Activated T-helper 9 cell treated with anti-CD3 and anti-CD28 coated beads, Interleukin-2, amount 50 U/mL, for 16 hours (primary cell): ENCODE measurements around the gene TBC1D9B.
"Not testable (repeated sequence)": the region's sequence is repeated elsewhere in the genome, so short reads cannot be mapped to it uniquely, and the experiment has no call there.

Experiments
- DNase-seq: peaks from one replicate; pipeline ENCODE4 v3.0.0-alpha.2; 2020; ENCODE audit warnings: low read depth

The TBC1D9B gene

DNA sequence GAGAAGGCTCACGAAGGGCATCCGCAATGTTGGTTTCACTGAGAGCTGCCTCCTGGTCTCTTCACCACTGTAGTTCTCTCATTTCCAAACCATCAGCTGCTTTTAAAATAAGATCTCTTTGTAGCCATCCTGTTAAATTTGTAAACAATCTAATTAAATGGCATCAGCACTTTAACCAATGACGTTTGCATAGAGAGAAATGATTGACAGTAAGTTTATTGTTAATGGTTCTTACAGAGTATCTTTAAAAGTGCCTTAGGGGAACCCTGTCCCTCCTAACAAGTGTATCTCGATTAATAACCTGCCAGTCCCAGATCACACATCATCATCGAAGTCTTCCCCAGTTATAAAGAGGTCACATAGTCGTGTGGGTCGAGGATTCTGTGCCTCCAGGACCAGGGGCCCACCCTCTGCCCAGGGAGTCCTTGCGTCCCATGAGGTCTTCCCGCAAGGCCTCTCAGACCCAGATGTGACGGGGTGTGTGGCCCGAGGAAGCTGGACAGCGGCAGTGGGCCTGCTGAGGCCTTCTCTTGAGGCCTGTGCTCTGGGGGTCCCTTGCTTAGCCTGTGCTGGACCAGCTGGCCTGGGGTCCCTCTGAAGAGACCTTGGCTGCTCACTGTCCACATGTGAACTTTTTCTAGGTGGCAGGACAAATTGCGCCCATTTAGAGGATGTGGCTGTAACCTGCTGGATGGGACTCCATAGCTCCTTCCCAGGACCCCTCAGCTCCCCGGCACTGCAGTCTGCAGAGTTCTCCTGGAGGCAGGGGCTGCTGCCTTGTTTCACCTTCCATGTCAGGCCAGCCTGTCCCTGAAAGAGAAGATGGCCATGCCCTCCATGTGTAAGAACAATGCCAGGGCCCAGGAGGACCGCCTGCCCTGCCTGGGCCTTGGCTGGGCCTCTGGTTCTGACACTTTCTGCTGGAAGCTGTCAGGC lies 70.4 kb downstream of the TBC1D9B start:
- no peak for DNase-seq

DNA sequence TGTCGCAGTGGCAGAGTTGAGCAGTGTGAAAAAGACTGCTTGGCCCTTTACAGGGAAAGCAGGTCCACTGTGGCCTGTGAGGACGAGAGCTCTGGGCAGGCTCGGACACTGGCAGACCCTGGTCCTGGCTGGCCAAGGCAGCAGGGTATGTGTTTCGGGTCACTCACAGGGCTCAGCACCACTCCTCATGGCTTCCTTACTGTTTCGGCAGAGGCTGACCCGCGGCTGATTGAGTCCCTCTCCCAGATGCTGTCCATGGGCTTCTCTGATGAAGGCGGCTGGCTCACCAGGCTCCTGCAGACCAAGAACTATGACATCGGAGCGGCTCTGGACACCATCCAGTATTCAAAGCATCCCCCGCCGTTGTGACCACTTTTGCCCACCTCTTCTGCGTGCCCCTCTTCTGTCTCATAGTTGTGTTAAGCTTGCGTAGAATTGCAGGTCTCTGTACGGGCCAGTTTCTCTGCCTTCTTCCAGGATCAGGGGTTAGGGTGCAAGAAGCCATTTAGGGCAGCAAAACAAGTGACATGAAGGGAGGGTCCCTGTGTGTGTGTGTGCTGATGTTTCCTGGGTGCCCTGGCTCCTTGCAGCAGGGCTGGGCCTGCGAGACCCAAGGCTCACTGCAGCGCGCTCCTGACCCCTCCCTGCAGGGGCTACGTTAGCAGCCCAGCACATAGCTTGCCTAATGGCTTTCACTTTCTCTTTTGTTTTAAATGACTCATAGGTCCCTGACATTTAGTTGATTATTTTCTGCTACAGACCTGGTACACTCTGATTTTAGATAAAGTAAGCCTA lies 71.3 kb downstream of the TBC1D9B start:
- no peak for DNase-seq

DNA sequence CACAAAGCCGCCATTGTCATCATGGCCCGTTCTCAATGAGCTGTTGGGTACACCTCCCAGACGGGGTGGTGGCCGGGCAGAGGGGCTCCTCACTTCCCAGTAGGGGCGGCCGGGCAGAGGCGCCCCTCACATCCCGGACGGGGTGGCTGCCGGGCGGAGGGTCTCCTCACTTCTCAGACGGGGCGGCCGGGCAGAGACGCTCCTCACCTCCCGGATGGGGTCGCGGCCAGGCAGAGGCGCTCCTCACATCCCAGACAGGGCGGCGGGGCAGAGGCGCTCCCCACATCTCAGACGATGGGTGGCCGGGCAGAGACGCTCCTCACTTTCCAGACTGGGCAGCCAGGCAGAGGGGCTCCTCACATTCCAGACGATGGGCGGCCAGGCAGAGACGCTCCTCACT lies 72.8 kb downstream of the TBC1D9B start:
- not testable (repeated sequence) for DNase-seq

DNA sequence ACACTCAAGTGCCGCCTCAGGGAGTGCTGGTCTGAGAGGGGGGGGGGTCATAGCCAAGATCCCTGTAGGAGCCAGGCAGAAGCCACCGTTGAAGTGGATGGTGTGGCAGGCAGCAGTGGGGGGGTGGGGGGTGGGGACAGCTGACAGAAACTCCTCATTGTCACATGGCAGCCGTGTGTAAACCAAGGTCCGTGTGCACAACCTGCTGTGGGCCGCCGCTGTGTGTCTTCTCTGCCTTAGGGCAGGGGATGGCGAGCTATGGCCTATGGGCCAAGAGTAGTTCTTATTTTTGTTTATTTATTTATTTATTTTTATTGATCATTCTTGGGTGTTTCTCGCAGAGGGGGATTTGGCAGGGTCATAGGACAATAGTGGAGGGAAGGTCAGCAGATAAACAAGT lies 73.6 kb downstream of the TBC1D9B start:
- no peak for DNase-seq

DNA sequence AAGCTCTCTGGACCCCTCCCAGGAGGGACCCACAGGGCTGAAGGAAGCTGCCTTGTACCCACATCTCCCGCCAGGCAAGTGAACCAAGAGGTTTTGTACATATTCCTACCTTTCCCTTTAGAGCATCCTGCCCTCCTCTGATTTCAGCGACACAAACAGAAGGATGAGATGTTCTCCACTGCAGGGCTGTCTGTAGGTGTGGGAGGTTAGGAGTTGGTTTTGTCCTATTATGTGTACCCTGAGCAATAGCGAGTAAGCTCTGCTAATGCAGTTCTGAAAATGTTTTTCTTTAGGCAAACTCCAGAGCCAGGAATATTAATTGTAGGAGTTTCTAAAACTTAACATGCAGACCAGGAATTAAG lies 74.0 kb downstream of the TBC1D9B start:
- DNase-seq = no peak

DNA sequence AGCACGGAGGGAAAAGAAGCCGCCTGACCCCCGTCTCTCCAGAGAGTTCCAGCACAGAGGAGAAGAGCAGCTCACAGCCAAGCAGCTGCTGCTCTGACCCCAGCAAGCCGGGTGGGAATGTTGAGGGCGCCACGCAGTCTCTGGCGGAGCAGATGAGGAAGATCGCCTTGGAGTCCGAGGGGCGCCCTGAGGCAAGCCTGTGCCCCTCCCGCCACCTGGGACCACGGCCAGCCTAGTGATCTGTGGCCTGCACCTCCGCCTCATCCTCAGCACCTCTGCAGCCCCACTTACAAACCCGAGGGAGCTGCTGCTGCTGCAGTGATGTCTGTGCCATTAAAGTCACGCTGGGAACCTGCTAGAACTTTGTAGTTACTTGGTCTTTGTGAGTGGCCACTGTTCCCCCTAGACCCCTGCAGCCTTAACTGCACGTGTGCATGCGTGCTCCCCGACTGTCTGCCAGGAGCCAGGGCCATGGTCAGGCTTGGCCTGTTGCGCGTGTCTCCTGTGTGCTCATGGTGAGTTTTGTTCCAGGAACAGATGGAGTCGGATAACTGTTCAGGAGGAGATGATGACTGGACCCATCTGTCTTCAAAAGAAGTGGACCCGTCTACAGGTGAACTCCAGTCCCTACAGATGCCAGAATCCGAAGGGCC lies 74.5 kb downstream of the TBC1D9B start:
- DNase-seq = no peak

DNA sequence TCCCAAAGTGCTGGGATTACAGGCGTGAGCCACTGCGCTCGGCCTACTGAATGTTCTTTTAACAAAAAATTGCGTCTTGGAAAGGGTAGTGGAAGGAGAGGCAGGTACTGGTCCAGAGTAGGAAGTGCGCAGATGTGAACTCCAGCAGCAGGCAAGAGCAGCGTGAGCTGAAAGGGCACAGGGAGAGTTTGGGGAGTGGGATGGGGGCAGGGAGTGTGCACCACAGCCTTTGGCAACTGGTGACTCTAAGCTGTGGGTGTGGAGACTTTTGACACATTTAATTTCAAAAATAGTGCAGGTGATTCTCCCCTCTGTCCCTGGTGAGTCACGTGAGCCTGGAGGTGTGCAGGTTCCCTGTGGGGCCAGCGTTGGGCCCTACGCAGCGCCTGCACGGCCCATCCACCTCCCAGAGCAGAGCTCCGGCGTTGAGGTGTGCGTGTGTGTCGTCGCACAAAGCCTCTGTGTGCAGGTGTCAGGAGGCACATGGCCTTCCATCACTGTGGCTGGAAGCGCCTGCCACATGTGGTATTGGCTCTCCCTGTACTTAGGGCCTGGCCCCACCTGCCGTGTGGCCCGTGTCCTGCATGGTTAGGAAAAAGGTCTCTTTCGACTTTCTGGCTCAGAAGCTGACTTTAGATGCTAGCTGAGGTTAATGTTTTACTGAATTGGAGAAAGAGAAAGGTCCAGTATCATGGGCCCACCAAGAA lies 75.5 kb downstream of the TBC1D9B start:
- DNase-seq = no peak

DNA sequence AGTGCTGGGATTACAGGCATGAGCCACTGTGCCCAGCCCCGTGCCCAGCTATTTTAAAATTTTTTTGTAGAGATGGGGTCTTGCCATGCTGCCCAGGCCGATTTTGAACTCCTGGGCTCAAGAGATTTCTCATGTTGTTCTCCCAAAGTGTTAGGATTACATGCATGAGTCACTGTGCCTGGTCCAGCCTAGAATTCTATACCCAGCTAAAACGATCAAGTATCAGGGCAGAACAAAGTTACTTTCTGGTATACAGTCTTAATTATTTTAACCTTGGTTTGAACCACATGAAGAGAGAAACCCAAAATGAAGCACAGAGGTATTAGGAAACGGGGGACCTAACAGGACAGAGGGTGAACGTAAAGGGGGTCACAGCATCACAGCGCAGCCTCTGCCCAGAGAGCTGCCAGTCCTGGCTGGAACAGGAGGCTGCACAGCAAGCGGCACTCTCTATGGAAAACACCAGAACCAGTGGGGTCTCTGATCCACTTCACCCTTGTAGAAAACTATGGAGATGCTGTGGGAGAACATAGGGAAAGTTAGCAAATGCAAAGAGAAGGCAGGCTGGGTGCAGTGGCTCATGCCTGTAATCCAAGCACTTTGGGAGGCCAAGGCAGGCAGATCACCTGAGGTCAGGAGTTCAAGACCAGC lies 76.8 kb downstream of the TBC1D9B start:
- no peak for DNase-seq

DNA sequence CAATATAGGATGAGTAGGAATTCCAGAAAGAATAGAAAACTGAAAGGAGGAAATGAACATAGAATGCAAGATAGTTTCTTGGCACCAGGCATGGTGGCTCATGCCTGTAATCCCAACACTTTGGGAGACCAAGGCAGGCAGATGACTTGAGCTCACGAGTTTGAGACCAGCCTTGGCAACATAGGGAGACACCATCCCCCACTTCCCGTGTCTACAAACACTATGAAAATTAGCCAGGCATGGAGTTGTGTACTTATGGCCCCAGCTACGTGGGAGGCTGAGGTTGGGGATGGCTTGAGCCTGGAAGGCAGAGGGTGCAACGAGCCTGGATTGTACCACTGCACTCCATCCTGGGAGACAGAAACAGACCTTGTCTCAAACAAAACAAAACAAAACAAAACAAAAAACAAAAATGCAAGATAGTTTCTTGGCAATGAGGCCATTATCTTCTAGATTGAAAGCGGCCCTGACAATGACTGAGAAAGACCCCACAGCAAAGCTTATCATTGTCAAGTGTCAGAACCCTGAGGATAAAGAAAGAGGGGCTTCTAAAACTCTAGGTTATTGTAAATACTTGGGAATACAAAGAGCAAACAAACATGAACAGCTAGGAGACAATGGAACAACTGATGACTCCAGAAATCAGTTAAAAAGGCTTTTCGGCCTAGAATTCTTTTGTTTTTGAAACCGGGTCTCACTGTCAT lies 77.8 kb downstream of the TBC1D9B start:
- DNase-seq = no peak

DNA sequence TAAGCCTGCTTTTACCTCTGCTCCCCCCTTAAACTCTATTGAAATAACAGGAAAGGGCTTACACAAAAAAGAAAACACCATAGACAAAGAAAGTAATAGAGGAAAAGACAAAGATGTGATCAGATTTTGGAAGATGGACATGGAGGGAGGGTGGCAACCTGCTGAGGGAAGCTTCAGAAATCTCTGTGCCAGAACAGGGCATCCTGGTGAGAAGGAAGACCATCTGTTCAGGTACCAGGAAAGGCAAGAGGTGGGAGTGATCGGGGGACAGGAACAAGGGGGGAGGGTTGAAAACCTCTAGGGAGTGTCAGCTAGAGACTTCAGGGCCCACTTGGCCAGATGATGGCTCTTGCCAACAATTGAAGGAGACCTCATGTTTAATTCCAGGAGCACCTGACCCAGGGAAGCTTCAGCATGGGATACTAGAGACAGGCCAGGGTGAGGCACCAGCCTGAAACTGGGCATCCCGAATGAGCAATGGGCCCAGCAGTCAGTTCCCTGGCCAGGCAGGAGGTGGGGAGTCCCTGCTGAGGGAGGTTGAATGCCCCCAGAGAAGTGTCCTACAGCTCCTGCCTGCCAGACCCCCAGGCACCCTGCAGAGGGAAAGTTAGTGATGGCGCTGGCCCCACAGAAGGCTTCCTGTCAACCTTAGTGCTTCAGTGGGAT lies 78.8 kb downstream of the TBC1D9B start:
- DNase-seq = no peak

DNA sequence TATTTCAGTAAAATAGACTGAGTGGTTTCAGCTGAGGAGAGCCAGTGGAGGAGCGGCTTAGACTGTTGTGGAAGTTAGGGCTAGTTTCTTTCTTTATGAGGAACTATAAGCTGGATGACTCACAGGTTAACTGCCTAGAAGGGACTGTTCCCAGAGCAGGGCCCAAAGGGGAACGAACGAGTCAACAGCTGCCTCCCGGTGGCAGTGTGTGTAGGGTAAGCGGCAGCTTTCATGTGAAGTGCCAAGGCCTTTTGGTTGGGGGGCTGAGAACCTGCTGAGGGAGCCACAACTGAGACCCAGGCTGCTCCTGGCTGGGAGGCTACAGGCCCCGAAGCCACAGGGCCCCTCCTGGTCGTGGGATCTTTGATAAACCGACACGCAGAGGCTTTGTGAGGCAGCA lies 80.0 kb downstream of the TBC1D9B start:
- no peak for DNase-seq

DNA sequence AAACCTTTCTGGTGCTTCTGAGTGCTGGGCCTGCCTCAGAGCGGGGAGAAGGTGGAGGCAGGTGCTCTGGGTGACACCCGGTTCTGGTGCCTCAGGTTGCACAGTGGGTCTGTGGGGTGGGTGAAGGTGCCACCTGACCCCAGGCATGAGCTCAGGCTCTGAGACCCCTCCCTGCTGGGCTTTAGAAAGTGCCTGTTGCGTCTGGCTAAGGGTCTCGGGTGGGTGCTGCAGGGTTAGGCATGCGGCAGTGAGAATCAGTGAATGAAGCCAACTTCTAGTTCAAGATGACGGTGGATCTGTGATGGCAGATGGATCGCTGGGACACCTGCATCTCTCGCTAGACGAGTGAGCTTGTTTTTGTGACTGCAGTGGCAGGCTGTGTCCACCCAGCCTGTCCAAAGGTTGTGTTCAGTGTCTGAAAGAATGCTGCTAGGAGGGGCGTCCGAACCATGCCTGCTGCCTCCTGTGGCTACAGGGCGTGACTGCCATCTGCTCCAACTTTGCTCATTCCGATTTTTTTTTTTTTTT lies 82.0 kb downstream of the TBC1D9B start:
- DNase-seq = no peak

DNA sequence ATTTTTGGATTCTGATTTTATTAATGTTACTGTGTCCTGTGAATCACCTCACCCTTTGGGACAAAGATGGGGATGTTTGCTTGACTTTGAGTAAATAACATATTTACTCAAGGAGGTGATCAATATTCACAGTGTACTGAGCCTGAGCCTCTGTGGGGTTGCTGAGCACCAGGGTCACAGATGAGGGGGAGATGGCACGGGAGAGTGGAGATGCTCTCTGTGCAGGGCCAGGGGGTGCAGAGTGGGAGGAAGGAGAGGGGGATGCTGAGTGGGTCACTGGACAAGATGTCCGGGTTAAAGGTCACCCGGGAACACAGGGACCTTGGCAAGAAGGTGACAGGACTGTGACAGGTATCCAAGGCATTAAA lies 83.0 kb downstream of the TBC1D9B start:
- DNase-seq = no peak

DNA sequence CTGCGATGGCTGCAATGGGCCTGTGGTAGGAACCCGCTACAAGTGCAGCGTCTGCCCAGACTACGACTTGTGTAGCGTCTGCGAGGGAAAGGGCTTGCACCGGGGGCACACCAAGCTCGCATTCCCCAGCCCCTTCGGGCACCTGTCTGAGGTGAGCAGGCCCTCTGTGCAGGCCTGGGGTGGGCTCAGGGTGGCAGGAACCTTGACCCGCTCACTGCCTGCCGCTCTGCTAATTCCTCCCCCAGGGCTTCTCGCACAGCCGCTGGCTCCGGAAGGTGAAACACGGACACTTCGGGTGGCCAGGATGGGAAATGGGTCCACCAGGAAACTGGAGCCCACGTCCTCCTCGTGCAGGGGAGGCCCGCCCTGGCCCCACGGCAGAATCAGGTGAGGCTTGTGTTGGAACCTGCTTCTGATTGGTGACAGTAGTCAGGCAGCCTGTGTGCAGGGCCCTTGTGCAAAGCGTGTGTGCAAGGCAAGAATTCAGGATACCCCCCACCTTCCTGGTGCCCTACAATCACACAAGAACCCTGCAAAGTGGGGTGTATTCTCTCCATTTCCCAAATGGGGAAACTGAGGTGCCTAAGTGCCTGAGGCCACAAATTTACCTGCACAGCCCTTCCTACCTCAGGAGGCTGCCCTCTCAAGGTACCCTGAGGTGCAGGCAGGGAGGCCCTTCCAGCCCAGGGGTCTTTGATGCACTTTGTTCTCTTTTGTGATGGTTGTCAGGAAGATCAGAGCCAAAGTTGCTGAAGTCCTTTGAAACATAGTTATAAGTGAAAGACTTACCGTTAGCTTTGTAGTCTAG lies 83.6 kb downstream of the TBC1D9B start:
- no peak for DNase-seq

DNA sequence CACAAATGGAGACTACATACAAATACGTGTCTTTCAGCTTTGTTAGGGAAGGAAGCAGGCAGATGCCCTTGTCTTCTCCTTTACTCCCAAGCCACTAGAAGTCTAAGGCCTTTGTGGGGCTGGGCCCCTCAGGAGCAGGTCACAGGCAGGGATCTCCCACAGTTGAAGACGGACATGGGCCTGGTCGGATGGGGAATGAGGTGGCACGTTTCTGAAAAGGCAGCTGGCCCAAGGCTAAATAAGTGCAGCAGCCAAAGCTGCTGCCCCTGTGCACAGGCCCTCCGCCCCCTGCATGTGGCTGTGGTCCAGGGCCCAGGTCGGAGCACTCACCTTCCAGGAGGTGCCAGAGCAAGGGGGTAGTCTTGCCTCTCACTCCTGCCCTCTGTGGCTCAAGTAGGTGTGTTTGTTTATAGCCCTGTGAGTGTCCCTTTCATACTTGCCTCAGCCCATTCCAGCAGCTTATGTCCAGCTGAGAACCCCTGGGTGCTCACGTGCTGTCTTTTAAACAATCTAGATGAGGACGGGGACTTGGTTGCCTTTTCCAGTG lies 85.2 kb downstream of the TBC1D9B start:
- DNase-seq = no peak

DNA sequence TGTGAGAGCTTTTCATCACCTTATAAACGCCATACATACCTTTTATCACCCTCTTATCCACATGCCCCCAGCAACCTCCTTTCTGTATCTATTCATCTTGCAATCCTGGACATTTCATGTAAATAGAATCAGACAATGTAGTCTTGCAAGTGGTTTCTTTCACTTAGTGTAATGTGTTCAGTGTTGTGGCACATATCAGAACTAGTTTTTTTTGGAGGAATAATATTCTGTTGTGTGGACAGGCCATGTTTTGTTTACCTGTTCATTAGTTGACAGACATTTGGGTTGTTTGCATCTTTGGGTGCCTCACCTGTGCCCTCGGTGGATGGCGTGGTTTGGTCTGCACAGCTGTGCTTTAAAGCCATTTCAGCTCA lies 85.7 kb downstream of the TBC1D9B start:
- DNase-seq = no peak

DNA sequence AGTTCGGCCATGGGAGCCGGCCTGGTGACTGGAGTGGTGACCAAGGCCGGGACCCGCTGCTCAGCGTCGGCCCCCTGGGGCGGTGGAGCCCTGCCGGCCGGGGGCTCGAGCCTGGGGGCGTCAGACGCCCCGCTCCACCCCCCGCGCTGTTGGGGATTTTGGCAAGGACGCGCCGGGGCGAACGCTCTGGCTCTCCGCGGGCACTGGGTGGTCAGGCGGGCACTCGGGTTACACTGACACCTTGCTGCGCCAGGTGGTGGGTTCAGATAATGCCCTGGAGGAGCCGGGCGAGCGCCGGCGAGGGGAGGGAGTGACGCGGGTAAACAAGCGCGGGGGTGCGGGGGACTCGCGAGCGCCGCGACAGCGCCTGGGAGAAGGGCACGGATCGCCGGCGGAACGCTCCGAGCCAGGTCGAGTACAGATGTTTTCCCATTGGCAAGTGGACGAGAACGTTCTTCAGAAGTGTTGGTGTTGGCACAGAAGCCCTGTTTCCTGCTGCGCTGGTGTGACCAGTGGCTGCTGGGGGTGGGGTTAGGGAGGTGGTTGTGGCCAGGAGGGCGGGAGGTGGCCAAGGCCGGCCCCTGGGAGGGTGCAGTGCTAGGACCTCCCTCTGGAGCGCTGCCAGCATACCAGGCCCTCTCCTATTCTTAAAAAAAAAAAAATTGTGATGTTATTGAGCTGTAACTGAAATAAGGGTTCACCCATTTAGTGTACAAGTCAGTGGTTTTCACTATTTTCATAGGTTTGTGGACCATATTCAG lies 86.2 kb downstream of the TBC1D9B start:
- DNase-seq = peak; percentile 74
